ENCODE measurements around the gene TRAF3IP1.
"Not testable (repeated sequence)": the region's sequence is repeated elsewhere in the genome, so short reads cannot be mapped to it uniquely, and the experiment has no call there.

TRAF3IP1 gene

DNA sequence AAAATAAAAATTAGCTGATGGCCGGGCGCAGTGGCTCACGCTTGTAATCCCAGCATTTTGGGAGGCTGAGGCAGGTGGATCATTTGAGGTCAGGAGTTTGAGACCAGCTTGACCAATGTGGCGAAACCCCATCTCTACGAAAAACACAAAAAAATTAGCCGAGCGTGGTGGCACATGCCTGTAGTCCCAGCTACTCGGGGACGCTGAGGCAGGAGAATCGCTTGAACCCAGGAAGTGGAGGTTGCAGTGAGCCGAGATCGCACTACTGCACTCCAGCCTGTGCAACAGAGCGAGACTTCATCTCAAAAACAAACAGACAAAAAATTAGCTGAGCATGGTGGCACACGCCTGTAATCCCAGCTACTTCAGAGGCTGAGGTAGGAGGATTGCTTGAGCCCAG is 9.6 kb upstream of the TRAF3IP1 start:
- not testable (repeated sequence) for DNase-seq

DNA sequence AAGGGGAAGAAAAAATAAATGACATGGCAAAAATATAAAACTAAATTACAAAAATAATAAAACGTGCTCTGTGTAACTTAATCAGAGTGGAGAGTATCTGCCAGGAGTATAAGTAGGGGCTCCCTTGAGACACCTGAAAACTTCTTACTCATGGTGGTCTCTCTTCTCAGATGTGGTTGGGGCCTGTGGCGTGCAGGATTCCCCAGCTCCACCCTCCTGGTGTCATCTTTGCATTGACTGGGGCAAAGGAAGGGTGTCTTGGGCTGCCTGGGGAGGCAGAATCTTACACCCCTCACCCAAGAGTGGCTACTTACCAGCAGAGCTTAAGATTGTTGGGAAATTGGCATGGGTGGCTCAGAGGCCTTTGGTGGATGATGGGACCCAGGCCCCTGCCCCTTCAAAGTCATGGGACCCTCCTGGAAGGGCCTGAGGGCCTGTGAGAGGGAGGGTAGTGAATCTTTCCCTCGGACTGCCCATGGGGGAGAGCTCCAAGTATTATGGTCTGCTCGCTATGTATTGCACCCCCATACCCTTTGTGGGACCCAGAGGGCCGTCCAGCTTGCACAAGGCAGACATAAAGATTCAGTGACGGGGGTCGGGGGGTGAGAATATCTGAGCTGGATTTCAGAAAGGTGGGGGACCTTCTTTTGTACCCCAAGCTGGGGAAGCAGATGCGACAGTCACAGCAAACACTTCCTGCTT is 6.9 kb upstream of the TRAF3IP1 start:
- no peak for DNase-seq

DNA sequence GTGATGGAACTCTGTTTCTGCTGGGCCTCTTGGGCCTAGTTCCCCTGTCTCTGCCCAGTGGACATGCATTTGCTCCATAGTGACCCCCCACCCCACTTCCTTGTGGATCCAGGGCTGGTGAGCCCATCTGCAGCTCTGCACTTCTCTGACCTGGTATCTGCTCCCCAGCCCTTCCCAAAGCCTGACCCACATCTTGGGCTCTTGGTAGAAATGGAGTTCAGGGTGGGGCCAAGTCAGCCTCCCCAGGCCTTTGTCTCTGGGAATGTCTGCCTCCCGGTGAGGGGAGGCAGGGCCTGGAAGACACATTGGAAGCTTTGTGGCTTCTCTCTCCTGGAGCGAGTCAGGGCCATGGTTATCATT is 6.3 kb upstream of the TRAF3IP1 start:
- DNase-seq = no peak

DNA sequence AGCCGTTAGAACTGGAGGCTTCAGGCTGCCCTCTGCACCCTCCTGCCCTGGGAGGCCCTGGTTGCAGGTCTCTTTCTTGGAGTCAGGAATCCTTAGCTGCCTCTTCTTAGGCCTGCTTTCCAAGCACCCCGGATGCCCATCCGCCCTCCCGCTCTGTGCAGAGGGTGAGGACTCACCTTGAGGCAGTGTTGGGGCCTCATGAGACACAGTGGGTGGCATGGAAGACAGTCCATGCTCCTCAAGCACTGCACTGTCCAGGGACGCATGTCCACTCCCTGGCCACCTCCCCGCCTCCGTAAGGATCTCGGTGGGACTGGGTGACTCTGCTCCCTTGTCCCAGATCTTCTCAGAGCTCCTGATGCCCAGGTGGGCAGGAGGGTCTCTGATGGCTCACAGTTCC is 5.7 kb upstream of the TRAF3IP1 start:
- DNase-seq = no peak

DNA sequence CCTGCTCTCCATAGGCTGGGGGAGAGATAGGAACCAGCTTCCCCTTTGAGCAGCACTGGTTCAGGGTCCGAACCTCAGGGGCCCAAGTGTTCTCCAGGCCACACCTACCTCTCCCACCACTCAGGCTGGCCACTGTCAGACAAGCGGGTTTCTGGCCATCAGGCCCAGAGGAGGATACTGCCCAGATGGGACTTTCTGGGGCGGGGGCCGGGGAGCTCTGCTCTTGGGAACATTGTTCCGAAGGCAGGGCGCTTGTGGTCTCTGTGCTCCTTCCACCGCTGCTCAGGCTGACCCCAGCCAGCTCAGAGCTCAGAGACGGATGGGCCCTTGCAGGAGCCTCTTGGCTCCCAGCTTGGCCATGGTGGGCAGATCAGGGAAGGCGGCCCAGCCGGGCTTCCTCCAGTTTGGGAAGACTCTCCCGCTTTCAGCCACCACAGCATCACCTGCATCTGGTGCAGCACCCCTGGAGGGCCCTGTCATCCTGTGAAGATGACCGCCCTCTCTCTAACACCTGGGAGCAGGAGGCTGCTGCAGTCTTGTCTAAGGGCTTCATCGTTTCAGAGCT is 5.2 kb upstream of the TRAF3IP1 start:
- DNase-seq = no peak

DNA sequence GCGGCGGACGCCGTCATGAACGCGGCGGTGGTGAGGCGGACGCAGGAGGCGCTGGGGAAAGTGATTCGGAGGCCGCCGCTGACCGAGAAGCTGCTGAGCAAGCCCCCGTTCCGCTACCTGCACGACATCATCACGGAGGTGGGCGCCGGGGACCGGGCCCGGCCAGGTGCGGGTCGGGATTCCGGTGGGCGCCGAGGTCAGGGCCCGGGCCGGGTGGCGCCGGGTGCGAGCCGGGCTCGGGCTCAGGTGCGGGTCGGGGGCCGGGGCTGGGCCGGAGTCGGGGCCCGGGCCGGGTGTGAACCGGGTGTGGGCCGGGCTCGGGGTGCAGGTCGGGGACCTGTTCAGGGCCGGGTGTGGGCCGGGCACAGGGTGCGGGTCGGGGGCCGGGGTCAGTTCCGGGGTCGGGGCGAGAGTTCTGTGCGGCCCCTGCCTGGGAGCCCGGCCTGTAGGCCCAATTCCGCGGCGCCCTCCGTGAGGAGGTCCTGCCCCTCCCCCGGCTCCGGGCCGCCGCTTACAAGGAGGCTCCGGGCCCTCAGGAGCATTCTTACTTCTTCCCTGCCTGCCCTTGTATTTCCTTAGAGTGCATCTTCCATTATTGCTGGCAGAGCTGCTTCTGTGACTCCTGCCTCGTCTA is 447 bp downstream of the TRAF3IP1 start:
- DNase-seq = peak; percentile 33

DNA sequence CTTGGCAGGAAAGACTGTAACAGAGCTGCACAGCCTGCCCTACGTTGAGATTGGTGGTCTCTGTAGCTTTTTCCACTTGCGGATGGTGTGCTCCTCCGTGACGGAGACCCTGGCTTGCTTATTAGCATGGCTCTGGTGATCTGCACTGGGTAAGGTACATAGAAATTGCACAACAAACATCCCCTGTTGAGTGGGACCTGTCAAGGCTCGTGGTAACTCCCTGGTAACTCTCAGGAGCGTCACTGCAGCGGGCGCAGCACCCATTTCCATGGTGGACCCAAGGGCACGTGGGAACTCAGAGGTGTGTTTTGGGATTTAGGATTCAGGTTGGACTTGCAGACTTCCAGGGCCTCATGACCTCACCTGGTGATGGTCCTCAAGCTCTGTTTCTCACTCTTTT is 1.1 kb downstream of the TRAF3IP1 start:
- DNase-seq = no peak

DNA sequence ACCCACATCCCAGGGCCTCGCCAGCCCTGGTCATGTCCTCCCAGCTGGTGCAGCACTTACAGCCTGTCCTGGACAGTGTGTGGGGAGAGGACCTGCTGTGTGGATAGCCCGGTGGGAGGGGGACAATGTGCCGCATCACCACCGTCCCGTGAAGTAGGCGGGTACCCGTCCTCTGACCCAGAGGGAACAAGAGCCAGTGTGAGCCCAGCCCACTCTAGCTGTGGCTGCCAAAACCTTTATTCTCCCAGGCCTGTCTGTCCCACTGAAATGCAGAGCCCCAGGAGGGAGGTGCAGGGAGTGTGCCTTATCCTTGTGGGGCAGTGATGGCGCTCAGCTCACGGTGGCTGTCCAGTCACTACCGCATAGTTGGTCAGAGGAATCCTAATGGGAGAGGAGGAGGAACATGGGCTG is 1.7 kb downstream of the TRAF3IP1 start:
- DNase-seq = no peak

DNA sequence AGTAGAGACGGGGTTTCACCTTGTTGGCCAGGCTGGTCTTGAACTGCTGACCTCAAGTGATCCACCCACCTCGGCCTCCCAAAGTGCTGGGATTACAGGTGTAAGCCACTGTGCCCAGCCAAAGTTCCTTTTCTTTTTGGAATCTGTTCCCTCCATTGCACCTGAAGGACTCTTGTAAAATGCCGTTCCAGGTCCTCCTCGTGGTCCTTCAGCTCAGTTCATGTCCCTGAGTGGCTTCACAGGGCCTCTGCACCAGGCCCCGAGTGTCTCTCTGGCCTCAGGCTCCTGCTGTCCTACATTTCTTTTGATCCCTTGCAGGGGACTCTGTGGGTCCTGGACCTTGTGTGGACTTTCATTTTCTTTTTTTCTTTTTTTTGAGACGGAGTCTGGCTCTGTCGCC is 3.9 kb downstream of the TRAF3IP1 start:
- not testable (repeated sequence) for DNase-seq

DNA sequence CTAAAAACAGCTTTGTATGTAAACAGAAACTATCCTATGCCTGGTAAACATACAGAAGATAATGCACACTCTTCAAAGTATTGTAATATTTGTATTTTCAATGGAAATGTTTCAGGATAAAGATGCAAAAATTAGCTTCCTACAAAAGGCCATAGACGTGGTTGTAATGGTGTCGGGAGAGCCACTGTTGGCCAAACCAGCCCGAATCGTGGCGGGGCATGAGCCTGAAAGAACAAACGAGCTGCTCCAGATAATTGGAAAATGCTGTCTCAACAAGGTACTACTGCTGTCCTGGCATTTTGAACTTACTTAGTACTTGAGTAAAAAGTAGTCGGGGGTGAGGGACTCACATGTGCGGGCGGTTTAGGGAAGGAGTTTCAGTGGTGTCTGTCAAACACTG is 5.4 kb downstream of the TRAF3IP1 start:
- DNase-seq = no peak

DNA sequence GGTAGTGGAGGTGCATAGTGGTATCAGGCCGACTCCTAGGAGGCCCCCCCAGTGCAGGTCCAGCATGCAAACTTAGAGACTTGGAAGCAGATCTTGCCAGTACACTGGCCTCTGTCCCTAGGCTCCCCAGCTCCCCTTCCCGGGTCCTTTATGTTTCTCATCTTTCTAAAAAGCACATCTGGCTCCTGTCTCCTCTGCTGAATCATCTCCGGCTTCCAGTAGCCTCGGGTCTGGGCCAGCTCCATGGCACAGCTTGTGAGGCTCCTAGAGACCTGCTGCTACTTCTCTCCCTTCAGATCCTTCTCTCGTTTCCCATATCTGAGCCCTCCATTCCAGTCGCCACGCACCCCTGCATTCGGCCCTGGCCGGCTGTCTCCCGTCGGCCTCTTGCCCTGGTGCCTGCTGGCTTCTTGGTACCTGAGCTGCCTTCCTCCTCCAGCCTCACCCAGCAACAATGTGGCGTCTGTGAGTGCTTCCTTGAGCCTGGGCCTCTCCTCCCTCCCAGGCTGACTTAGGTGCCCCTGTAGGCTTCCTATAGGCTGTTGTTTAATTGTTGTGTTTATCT is 6.6 kb downstream of the TRAF3IP1 start:
- no peak for DNase-seq

DNA sequence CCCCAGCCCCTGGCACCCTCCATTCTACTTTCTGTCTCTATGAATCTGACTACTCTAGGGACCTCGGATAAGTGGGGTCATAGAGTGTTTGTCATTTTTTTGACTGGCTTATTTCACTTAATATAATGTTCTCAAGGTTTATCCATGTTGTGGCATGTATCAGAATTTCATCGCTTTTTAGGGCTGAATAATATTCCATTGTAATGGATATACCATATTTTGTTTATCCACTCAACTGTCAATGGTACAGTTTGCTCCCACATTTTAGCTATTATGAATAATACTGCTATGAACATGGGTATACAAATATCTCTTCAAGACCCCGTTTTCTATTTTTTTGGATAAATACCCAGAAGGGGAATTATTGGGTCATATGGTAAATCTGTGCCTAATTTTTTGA is 7.4 kb downstream of the TRAF3IP1 start:
- no peak for DNase-seq

DNA sequence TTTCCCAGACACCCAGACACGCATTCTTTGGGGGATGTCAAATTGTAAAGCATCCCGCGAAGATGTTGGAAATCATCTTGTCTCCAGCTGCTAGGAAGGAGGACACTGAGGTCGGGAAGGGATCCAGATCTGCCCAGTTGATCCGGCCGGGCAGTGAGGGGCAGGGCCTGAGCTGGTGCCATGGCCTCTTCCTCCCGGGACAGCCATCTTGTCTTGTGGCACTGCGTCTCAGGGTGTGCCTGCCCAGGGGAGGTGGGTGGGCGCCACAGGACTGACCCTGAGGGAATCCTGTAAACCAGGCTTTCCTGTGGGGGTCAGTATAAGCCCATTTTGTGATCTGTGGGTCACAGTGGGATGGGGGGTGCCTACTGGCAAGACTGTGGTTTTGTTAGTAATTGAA is 10.1 kb downstream of the TRAF3IP1 start:
- DNase-seq = no peak

DNA sequence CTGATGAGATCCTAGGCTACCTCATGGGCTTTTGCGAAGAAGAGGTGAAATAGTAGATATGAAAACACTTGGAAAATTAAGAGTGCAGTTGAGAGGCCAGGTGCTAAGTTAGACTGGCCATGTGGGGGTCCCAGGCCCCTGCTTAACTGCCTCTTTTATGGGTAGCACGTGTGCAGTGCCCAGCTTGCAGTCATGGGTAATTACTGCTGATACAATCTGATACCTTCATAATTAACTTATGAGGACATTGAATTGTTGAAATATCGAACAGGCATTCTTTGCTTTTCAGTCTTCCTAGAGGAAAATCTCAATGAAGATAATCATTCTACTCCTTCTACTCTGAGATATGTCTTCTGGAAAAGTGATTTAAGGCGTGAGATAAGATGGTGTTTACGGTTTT is 11.6 kb downstream of the TRAF3IP1 start:
- DNase-seq = no peak

DNA sequence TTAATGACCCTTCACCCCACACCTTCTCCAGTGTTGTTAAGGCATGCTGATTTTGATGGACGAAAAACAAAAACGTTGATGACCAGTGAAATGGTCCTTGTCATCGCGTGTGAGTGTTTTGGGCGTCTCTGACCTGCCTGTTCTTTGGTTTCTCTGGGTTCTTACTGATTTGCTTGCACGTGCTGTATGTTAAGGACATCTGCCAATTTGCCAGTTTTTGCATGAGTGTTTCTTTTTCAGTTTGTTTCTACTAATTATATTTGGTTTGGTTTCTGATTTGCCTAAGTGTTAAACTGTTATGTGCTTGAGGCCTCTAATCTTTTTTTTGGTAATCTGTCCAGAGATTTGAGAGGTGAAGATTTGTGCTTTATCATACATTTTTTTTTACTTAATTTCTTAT is 14.6 kb downstream of the TRAF3IP1 start:
- no peak for DNase-seq

DNA sequence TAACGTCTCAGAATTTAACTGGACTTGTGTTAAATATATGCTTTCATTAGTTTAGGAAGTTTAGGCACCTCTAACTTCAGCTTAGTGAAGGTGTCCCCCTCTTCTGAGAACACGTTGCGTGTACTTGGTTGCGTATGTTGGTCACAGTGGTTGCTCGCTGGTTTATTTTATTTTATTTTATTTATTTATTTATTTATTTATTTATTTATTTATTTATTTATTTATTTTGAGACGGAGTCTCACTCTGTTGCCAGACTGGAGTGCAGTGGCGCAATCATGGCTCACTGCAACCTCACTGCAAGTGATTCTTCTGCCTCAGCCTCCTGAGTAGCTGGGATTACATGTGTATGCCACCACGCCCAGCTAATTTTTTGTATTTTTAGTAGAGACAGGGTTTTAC is 15.3 kb downstream of the TRAF3IP1 start:
- DNase-seq = not testable (repeated sequence)

DNA sequence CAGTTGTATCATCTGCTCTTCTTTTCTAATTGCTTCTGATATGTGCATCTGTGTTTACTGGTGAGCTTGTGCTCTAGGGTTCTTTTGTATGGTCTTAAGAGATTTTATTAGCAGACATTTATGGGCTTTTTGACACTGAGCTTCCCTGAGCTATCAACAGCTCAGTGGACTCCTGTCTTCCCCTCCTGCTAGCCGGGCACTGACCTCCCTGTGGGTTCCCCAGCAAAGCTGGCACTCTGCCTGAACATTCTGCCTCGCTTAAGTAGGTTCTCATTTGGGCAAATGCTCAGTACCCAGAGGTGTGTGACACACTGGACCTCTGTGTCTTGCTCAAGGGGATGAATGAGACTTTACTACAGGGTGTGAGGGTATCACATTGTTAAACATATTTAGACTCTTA is 15.8 kb downstream of the TRAF3IP1 start:
- DNase-seq = no peak

DNA sequence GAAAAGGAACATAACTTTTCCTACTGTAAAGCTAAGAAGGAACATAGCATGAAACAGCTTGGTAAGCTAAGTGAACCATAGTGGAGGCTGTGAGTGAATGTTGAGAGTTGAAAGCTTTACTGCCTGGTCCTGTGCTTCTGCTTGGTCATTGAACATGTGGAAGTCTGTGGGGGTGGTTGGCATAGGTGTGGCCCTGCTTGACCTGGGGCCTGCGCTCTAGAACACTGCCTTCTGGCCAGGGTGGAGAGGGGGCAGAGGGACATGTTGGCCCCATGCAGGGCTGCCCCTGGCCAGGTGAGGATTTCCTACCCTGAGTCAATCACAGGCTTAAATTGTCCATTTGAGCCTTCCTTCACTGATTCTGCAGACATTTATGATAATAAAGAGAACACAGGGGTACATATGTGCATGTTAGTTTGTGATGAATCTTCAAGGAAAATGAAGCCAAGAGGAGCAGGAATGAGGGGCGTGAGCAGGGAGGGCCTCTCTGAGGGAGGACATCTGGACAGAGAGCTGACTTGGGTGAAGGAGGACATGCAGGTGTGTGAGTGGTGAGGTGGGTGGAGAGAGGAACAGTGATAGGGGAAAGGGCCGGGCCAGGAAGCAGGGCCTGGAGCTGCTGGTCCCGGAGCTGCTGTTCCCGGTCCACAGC is 16.6 kb downstream of the TRAF3IP1 start:
- DNase-seq = no peak

DNA sequence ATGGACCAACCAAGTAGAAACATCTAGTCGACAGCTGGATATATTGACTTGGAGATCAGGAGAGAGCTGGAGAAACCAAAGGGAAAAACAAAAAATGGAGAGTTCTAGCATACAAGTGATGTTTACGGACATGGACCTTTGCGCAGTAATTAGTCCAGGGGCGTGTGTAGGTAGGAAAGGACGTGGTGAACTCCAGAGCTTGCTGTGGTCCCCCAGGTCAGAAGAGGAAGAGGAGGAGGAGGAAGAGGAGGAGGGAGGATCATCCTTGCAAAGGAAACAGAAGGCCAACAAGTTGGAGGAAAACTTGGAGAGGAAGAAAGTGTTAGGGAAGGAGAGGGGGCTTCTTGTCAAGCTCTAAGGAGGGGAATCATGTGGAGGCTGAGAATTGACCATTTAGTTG is 17.5 kb downstream of the TRAF3IP1 start:
- DNase-seq = no peak

DNA sequence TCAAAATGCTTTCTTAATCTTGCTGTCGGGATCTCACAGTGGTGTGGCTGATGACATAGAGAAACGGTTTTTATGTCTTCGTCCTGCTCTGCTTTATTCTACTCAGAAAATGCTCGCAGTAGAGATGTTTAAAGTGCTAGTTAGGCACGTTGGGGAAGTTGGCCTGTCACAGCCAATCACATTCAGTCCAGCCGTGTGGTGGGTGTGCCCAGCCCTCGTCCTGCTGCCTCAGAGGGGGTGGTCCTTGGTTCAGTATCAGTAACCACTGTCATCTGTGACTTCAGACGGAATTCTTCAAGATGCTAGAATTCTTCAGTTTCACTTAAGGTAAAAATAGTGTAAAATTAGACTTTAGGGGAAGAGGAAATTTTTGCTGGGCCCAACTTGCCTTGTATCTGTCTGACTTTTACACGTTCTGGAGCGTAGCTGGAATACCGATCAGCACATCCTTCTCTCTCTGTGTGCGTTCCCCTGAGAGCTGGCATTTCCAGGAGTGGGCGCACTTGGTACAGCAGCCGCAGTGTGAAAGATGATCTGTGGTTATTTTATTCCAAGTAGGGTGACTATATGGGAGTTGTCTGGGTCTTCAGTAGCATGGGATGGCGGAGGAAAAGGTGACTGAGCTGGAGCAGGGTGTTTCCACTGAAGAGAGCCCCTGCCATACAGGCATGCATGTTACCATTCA is 18.5 kb downstream of the TRAF3IP1 start:
- DNase-seq = no peak

DNA sequence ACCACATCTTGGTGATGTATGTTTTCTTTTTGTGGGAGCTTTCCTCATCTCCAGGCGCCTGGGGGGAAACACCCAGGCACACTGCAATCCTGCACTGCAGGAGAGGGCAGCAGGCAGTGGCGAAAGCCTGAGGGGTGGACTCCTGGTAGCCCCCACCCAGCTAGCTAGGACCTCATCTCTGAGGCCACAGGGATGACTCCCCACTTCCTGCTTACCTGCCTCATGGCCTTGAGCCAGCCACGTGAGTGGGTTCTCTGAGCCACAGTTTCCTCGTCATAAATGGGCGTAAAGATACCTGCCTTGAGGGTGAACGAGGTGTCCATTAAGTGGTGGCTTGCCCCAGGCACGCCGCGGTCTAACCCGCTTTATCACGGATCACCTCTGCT is 19.1 kb downstream of the TRAF3IP1 start:
- DNase-seq = no peak

DNA sequence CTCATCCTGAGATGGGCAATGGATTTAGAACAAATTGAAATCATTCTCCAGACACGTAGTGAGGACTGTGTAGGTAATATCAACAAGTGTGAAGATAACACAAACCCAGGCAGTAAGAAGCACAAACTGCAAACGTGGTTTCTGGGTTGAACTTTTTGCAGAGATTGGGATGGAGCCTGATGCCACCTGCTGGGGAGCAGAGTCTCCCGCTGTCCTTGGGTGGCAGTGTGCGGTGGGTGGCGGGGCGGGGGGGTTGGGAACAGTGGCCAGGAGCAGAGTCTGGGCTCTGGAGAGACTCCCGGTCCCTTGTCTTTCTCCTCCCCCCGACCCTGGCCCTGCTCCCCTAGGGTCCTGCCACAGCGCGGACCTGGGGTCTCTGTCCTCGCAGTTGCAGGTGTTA is 19.5 kb downstream of the TRAF3IP1 start:
- no peak for DNase-seq

DNA sequence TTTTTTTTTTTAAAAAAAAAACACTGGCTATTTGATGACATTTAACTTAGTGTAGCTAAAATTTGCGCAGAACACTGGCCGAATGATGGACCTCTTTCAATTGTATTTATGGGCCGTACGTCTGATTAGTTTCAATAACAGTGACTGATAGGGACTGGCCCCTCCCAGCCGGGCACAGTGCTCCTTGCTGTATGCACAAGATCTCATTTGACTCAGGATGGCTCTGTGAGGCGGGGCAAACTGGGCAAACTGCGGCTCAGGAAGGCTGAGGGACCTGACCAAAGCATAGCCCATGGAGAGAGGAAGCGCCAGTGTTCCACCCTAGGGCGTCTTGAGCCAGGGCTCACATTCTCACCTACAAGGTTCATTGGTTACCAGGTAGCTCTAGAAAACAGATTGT is 21.2 kb downstream of the TRAF3IP1 start:
- no peak for DNase-seq
